ENCODE data around the gene TGFBR3.

GRCh38 chr1:91833946-91834345, 52.0 kb downstream of the TGFBR3 start:
- TF ChIP-seq POLR2A (IDR thresholded peaks at IDR 0.05; ENCODE audit: control extremely low read depth in 1 of 2, low read depth in 2 of 2, low read length in 2 of 2) (no peak), ZNF274 (IDR thresholded peaks at IDR 0.05; ENCODE audit: borderline replicate concordance, extremely low read depth, low read length) (no peak), CREB1 (IDR thresholded peaks at IDR 0.05) (no peak), JUN (IDR thresholded peaks at IDR 0.05; ENCODE audit: low read depth, low read length) (no peak), CTCF (IDR thresholded peaks at IDR 0.05; ENCODE audit: control extremely low read depth in 1 of 3, insufficient read depth in 1 of 3, low read depth in 1 of 3, low read length in 3 of 3) (no peak), CHD2 (IDR thresholded peaks at IDR 0.05; ENCODE audit: low read length) (no peak)

Measured in H1 (cell line).